ENCODE measurements around the gene ANO1. TPM values are rescaled to one million over a fixed set of nuclear protein-coding genes. Genes with fewer than 3 reads are reported as not detected.

ANO1 gene
- total and polyA plus RNA-seq, 2 of the 8 experiments (the other 6 are each of a cell fraction or from before 2014, with no cell fraction given), result 4.7 to 5.0 TPM

- no peak overlapping the region for H2BK12ac ChIP-seq (ENCODE audit: low read depth, low read length)
- H2AK5ac ChIP-seq (ENCODE audit: low read depth, low read length), result no peak overlapping the region
- H4K8ac ChIP-seq (ENCODE audit: extremely low read depth, insufficient read depth, low read length), result no peak overlapping the region
- H4K91ac ChIP-seq (replicated peaks; ENCODE audit: insufficient read length, low read length), result no peak overlapping the region
- H3K14ac ChIP-seq (ENCODE audit: insufficient read length), result no peak overlapping the region
- H3K79me2 ChIP-seq (ENCODE audit: control insufficient read depth in 1 of 2, insufficient read depth in 2 of 2, low read length in 2 of 2), result no peaks in the 10 kb centered on the region
- H3K27me3 ChIP-seq (replicated peaks in 1 of 4; ENCODE audit: control insufficient read depth in 3 of 4, extremely low read depth in 1 of 4, insufficient read depth in 3 of 4, low read length in 3 of 4), result no peaks in the 10 kb centered on the region
- ChIA-PET POLR2A (ENCODE audit: partially characterized antibody) (interaction anchor here (1.3 kb wide), 1 partner anchor 26 kb away, joined by 4 read pairs; the partner anchor contains the start of gene FADD), CTCF (ENCODE audit: partially characterized antibody) (interaction anchor here (1.1 kb wide), 1 partner anchor 107 kb away, joined by 3 read pairs; no protein-coding TSS in a partner anchor)
- no peak overlapping the region for H2BK15ac ChIP-seq (ENCODE audit: low read length)
- H3K36me3 ChIP-seq (ENCODE audit: control insufficient read depth in 2 of 4, insufficient read depth in 4 of 4, low read length in 3 of 4), result no peaks in the 10 kb centered on the region
- H4K5ac ChIP-seq (ENCODE audit: insufficient read length, low read depth, low read length), result no peak overlapping the region
- H3K79me1 ChIP-seq (ENCODE audit: low read depth, low read length), result no peaks in the 10 kb centered on the region; the same call in 1 of the 2 replicates
- H2BK120ac ChIP-seq (replicated peaks; ENCODE audit: low read depth, low read length), result no peak overlapping the region
- no peak overlapping the region for H3K27ac ChIP-seq (ENCODE audit: low read depth, low read length)
- no peaks in the 10 kb centered on the region for H4K20me1 ChIP-seq (replicated peaks in 1 of 2; ENCODE audit: control insufficient read depth in 1 of 2, insufficient read depth in 2 of 2, low read length in 2 of 2)
- no peak overlapping the region for H3K4me3 ChIP-seq (ENCODE audit: extremely low read depth in 1 of 4, insufficient read depth in 2 of 4, low read depth in 3 of 4, low read length in 4 of 4)
- no peaks in the 10 kb centered on the region for H3K23me2 ChIP-seq (ENCODE audit: low read depth, low read length)
- FAIRE-seq, result no peak
- 88% methylated on average over 10 of the region's 10 CpGs; no CpG with 5 or more reads in 1 of the 2 experiments for WGBS, 2 experiments (ENCODE audit: extremely low coverage in 1 of 2, insufficient coverage in 1 of 2, insufficient read length in 1 of 2, insufficient replicate concordance in 2 of 2, low coverage in 1 of 2, low lambda C conversion rate in 2 of 2, missing lambda C conversion rate in 1 of 2)
- H2AFZ ChIP-seq (ENCODE audit: low read length), result no peak overlapping the region
- H2BK5ac ChIP-seq (ENCODE audit: low read depth, low read length), result no peak overlapping the region
- no peak overlapping the region for H3K56ac ChIP-seq (replicated peaks; ENCODE audit: insufficient read length, low read depth, low read length)
- H3K9ac ChIP-seq (replicated peaks in 1 of 4; ENCODE audit: extremely low read depth in 1 of 4, low read depth in 3 of 4, low read length in 3 of 4), result no peak overlapping the region
- peaks cover 4 to 13% (median 10%) of the 10 kb centered on the region in 4 experiments for H3K4me1 ChIP-seq (replicated peaks in 1 of 4; ENCODE audit: control insufficient read depth in 3 of 4, insufficient read depth in 4 of 4, low read length in 3 of 4)
- H3K23ac ChIP-seq (ENCODE audit: insufficient read length), result no peak overlapping the region
- no peak overlapping the region for H2BK20ac ChIP-seq (ENCODE audit: low read length)
- no peaks in the 10 kb centered on the region for H3K9me3 ChIP-seq (ENCODE audit: insufficient read depth in 2 of 2, low read depth in 1 of 2, low read length in 1 of 2)
- DNase-seq (ENCODE audit: low read depth in 1 of 2, low spot score in 2 of 2), result no peak
- H3K4ac ChIP-seq (replicated peaks; ENCODE audit: insufficient read length, low read depth, low read length), result no peak overlapping the region
- H3K18ac ChIP-seq (ENCODE audit: extremely low read depth, low read length), result no peak overlapping the region
- H3K4me2 ChIP-seq (ENCODE audit: insufficient read depth in 1 of 2, low read depth in 2 of 2, low read length in 2 of 2), result no peak overlapping the region
- no peak for TF ChIP-seq JUND (IDR thresholded peaks at IDR 0.05; ENCODE audit: low read length)
- no peak for TF ChIP-seq CTBP2 (IDR thresholded peaks at IDR 0.05; ENCODE audit: borderline replicate concordance, insufficient read depth, insufficient read length, low read length)
- TF ChIP-seq SIN3A (conservative IDR thresholded peaks at IDR 0.05 in 1 of 2, IDR thresholded peaks at IDR 0.05 in 1 of 2; ENCODE audit: low read depth in 1 of 2, low read length in 2 of 2), result no peak
- no peak for TF ChIP-seq SUZ12 (IDR thresholded peaks at IDR 0.05; ENCODE audit: low read length)
- TF ChIP-seq MAFK (IDR thresholded peaks at IDR 0.05; ENCODE audit: low read depth, low read length), result no peak
- no peak for TF ChIP-seq KDM1A (IDR thresholded peaks at IDR 0.05; ENCODE audit: borderline replicate concordance, low read length)
- TF ChIP-seq TAF1 (IDR thresholded peaks at IDR 0.05; ENCODE audit: low read depth, low read length), result no peak
These were observed 151.6 kb downstream of the ANO1 start for GRCh38 chr11:70229737-70230136.
